ENCODE measurements around the gene GPR31. TPM values are rescaled to one million over a fixed set of nuclear protein-coding genes. Genes with fewer than 3 reads are reported as not detected.

The GPR31 gene
- polyA plus RNA-seq, 2 of the 4 experiments (the other 2 are of a cell fraction): not detected

- no peak overlapping the region for H3K4me3 ChIP-seq
- ChIA-PET CTCF (no interaction called here), POLR2A (no interaction called here)
- no peaks in the 10 kb centered on the region for H3K4me1 ChIP-seq
- no peak for ATAC-seq
- TF ChIP-seq EHMT2 (IDR thresholded peaks at IDR 0.05; ENCODE audit: low read depth): no peak
- no peak for TF ChIP-seq EP300 (IDR thresholded peaks at IDR 0.05)
- no peaks in the 10 kb centered on the region for H3K9me3 ChIP-seq
- 2% methylated on average over 2 of the region's 2 CpGs for WGBS (ENCODE audit: missing lambda C conversion rate)
- H3K27ac ChIP-seq: no peak overlapping the region
- no peak overlapping the region for H3K4me2 ChIP-seq
- FAIRE-seq: no peak
- DNase-seq (ENCODE audit: low read depth in 1 of 2, low spot score in 1 of 2): no peak
These were observed 8.2 kb upstream of the GPR31 start for GRCh38 chr6:167165858-167166471.

DNA sequence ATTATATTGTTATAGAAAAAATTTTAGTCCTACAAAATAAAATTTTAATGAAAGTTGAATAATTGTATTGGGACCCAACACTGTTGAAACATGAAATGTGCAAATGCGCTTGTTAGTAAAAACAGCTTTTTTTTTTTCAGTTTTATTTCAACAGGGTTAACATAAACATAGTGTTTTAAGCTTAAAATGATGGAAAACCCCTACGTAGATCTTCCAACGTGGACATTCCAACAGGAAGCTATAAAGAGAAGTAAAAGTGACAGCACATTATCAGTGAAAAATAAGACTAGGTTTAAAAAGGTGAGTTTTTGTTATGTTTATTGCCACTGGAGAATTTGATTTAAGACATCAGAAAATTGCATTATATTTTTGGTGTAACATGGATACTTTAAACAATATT is 6.5 kb upstream of the GPR31 start:
- no peak overlapping the region for H3K27ac ChIP-seq
- FAIRE-seq (no peak), DNase-seq (ENCODE audit: low read depth in 1 of 2, low spot score in 1 of 2) (no peak), ATAC-seq (no peak)
- no peak overlapping the region for H3K4me2 ChIP-seq
- 45% methylated on average over 3 of the region's 3 CpGs for WGBS (ENCODE audit: missing lambda C conversion rate)
- CTCF ChIA-PET: interaction anchor here (0.5 to 0.6 kb wide), 2 partner anchors 134 to 834 kb away, joined by 3 read pairs; no protein-coding TSS in a partner anchor
- POLR2A ChIA-PET: no interaction called here
- H3K9me3 ChIP-seq: no peaks in the 10 kb centered on the region
- H3K4me3 ChIP-seq: no peak overlapping the region
- H3K4me1 ChIP-seq: no peaks in the 10 kb centered on the region
- TF ChIP-seq REST (IDR thresholded peaks at IDR 0.05) (no peak), GATA3 (IDR thresholded peaks at IDR 0.05; ENCODE audit: borderline replicate concordance) (no peak), HOXB13 (CRISPR knock-in tag; IDR thresholded peaks at IDR 0.05; ENCODE audit: low read depth) (no peak), JUN (IDR thresholded peaks at IDR 0.05) (no peak), HOXB5 (CRISPR knock-in tag; IDR thresholded peaks at IDR 0.05) (no peak), CEBPB (IDR thresholded peaks at IDR 0.05) (no peak)
- TF ChIP-seq, protein P1, sequence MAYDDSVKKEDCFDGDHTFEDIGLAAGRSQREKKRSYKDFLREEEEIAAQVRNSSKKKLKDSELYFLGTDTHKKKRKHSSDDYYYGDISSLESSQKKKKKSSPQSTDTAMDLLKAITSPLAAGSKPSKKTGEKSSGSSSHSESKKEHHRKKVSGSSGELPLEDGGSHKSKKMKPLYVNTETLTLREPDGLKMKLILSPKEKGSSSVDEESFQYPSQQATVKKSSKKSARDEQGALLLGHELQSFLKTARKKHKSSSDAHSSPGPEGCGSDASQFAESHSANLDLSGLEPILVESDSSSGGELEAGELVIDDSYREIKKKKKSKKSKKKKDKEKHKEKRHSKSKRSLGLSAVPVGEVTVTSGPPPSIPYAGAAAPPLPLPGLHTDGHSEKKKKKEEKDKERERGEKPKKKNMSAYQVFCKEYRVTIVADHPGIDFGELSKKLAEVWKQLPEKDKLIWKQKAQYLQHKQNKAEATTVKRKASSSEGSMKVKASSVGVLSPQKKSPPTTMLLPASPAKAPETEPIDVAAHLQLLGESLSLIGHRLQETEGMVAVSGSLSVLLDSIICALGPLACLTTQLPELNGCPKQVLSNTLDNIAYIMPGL (CRISPR knock-in tag; IDR thresholded peaks at IDR 0.05; ENCODE audit: borderline replicate concordance): no peak

- H3K4me2 ChIP-seq: no peak overlapping the region
- 58% methylated on average over 9 of the region's 9 CpGs for WGBS (ENCODE audit: missing lambda C conversion rate)
- DNase-seq (ENCODE audit: low read depth in 1 of 2, low spot score in 1 of 2) (no peak), ATAC-seq (no peak), FAIRE-seq (no peak)
- ChIA-PET CTCF (interaction anchor here (0.5 to 1.3 kb wide), 3 partner anchors 22 to 833 kb away, joined by 3 read pairs; no protein-coding TSS in a partner anchor), POLR2A (no interaction called here)
- no peaks in the 10 kb centered on the region for H3K9me3 ChIP-seq
- H3K27ac ChIP-seq: no peak overlapping the region
- H3K4me1 ChIP-seq: no peaks in the 10 kb centered on the region
- H3K4me3 ChIP-seq: no peak overlapping the region
- TF ChIP-seq HOXB5 (CRISPR knock-in tag; IDR thresholded peaks at IDR 0.05) (no peak), EP300 (IDR thresholded peaks at IDR 0.05) (no peak)
These were observed 5.8 kb upstream of the GPR31 start for GRCh38 chr6:167163476-167164011.

- no peak overlapping the region for H3K4me3 ChIP-seq
- H3K4me1 ChIP-seq: no peaks in the 10 kb centered on the region
- 74% methylated on average over 12 of the region's 12 CpGs for WGBS (ENCODE audit: missing lambda C conversion rate)
- H3K4me2 ChIP-seq: no peak overlapping the region
- FAIRE-seq (no peak), DNase-seq (ENCODE audit: low read depth in 1 of 2, low spot score in 1 of 2) (no peak), ATAC-seq (no peak)
- CTCF ChIA-PET: interaction anchor here (0.6 to 1.3 kb wide), 2 partner anchors 21 to 239 kb away, joined by 3 read pairs; no protein-coding TSS in a partner anchor
- POLR2A ChIA-PET: interaction anchor here (0.6 kb wide), 1 partner anchor 725 kb away, joined by 4 read pairs; no protein-coding TSS in a partner anchor
- H3K9me3 ChIP-seq: no peaks in the 10 kb centered on the region
- TF ChIP-seq, protein P2, sequence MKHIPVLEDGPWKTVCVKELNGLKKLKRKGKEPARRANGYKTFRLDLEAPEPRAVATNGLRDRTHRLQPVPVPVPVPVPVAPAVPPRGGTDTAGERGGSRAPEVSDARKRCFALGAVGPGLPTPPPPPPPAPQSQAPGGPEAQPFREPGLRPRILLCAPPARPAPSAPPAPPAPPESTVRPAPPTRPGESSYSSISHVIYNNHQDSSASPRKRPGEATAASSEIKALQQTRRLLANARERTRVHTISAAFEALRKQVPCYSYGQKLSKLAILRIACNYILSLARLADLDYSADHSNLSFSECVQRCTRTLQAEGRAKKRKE (CRISPR knock-in tag; IDR thresholded peaks at IDR 0.05; ENCODE audit: low read depth): no peak
- TF ChIP-seq FOSB (CRISPR knock-in tag; IDR thresholded peaks at IDR 0.05) (no peak), KDM5A (IDR thresholded peaks at IDR 0.05) (no peak), CEBPB (IDR thresholded peaks at IDR 0.05) (no peak), GATA3 (IDR thresholded peaks at IDR 0.05; ENCODE audit: borderline replicate concordance) (no peak), POLR2A (IDR thresholded peaks at IDR 0.05; ENCODE audit: low read length) (no peak), CBX8 (IDR thresholded peaks at IDR 0.05) (no peak), SMC3 (IDR thresholded peaks at IDR 0.05) (no peak), EHMT2 (IDR thresholded peaks at IDR 0.05; ENCODE audit: low read depth) (no peak), HOXB5 (CRISPR knock-in tag; IDR thresholded peaks at IDR 0.05) (no peak), CBX2 (IDR thresholded peaks at IDR 0.05; ENCODE audit: borderline replicate concordance, low read depth) (no peak), MAZ (IDR thresholded peaks at IDR 0.05; ENCODE audit: borderline replicate concordance, low read depth, low read length) (no peak)
- TF ChIP-seq, protein P3, sequence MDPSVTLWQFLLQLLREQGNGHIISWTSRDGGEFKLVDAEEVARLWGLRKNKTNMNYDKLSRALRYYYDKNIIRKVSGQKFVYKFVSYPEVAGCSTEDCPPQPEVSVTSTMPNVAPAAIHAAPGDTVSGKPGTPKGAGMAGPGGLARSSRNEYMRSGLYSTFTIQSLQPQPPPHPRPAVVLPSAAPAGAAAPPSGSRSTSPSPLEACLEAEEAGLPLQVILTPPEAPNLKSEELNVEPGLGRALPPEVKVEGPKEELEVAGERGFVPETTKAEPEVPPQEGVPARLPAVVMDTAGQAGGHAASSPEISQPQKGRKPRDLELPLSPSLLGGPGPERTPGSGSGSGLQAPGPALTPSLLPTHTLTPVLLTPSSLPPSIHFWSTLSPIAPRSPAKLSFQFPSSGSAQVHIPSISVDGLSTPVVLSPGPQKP (IDR thresholded peaks at IDR 0.05; ENCODE audit: low read depth, low read length): no peak
- no peak overlapping the region for H3K27ac ChIP-seq
These were observed 4.8 kb upstream of the GPR31 start for GRCh38 chr6:167162591-167162990.

Data from A549 (cell line).